ENCODE data around the gene SCN11A. TPM values are rescaled to one million over a fixed set of nuclear protein-coding genes. Genes with fewer than 3 reads are reported as not detected.

The SCN11A gene
- total RNA-seq, 1 experiment from 2014 or later, result 0.05 TPM

DNA sequence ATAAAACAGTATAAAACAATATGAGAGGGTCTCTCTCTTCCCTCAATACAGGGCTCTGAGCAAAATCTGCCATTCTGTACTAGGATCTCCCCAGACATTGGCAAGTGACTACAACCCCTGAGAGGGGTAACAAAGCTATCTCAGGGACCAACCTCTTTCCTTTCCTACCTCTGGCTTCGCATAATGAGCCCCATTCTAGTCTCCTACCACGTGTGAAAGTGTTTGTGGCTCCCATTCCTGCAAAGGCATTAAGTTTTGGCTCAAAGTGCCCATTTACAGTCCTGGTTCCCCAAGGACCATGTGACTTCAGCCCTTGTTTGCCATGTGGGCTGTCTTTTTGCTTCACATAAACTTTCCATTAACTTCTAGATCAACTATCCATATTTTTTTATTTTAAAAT, 46.4 kb downstream of the SCN11A start:
- H3K27me3 ChIP-seq (ENCODE audit: insufficient read depth, low read length), result 0 out of 2 replicates have a peak, but pooled peaks cover 4% of the 10 kb centered on the region
- ATAC-seq (no peak), DNase-seq (ENCODE audit: low read depth, low spot score) (no peak)
- no peaks in the 10 kb centered on the region for H3K4me1 ChIP-seq (ENCODE audit: control insufficient read depth in 1 of 2, insufficient read depth in 2 of 2, low read length in 2 of 2)
- TF ChIP-seq JUND (IDR thresholded peaks at IDR 0.05) (no peak), RAD21 (IDR thresholded peaks at IDR 0.05; ENCODE audit: low read depth) (no peak), SIN3A (IDR thresholded peaks at IDR 0.05; ENCODE audit: low read depth) (no peak), FOSL1 (IDR thresholded peaks at IDR 0.05; ENCODE audit: low read depth) (no peak), EGR1 (IDR thresholded peaks at IDR 0.05; ENCODE audit: low read depth) (no peak), SP1 (IDR thresholded peaks at IDR 0.05; ENCODE audit: low read depth) (no peak), SRF (IDR thresholded peaks at IDR 0.05; ENCODE audit: low read depth) (no peak), YY1 (IDR thresholded peaks at IDR 0.05; ENCODE audit: extremely low read depth, insufficient replicate concordance, low read depth, low read length) (no peak), TCF7L2 (IDR thresholded peaks at IDR 0.05; ENCODE audit: borderline replicate concordance, extremely low read depth, insufficient read depth, insufficient read length) (no peak), CEBPB (IDR thresholded peaks at IDR 0.05; ENCODE audit: low read depth) (no peak), ELF1 (IDR thresholded peaks at IDR 0.05; ENCODE audit: borderline replicate concordance, low read depth) (no peak)
- TF ChIP-seq, protein P1, sequence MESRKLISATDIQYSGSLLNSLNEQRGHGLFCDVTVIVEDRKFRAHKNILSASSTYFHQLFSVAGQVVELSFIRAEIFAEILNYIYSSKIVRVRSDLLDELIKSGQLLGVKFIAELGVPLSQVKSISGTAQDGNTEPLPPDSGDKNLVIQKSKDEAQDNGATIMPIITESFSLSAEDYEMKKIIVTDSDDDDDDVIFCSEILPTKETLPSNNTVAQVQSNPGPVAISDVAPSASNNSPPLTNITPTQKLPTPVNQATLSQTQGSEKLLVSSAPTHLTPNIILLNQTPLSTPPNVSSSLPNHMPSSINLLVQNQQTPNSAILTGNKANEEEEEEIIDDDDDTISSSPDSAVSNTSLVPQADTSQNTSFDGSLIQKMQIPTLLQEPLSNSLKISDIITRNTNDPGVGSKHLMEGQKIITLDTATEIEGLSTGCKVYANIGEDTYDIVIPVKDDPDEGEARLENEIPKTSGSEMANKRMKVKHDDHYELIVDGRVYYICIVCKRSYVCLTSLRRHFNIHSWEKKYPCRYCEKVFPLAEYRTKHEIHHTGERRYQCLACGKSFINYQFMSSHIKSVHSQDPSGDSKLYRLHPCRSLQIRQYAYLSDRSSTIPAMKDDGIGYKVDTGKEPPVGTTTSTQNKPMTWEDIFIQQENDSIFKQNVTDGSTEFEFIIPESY (IDR thresholded peaks at IDR 0.05; ENCODE audit: extremely low read depth, insufficient replicate concordance, low read length), result no peak
- TF ChIP-seq, protein P2, sequence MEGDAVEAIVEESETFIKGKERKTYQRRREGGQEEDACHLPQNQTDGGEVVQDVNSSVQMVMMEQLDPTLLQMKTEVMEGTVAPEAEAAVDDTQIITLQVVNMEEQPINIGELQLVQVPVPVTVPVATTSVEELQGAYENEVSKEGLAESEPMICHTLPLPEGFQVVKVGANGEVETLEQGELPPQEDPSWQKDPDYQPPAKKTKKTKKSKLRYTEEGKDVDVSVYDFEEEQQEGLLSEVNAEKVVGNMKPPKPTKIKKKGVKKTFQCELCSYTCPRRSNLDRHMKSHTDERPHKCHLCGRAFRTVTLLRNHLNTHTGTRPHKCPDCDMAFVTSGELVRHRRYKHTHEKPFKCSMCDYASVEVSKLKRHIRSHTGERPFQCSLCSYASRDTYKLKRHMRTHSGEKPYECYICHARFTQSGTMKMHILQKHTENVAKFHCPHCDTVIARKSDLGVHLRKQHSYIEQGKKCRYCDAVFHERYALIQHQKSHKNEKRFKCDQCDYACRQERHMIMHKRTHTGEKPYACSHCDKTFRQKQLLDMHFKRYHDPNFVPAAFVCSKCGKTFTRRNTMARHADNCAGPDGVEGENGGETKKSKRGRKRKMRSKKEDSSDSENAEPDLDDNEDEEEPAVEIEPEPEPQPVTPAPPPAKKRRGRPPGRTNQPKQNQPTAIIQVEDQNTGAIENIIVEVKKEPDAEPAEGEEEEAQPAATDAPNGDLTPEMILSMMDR (IDR thresholded peaks at IDR 0.05 in 2 of 3, conservative IDR thresholded peaks at IDR 0.05 in 1 of 3; ENCODE audit: borderline replicate concordance in 1 of 3, insufficient read depth in 1 of 3, low read depth in 2 of 3, low read length in 2 of 3), result no peak
- TF ChIP-seq, protein P3, sequence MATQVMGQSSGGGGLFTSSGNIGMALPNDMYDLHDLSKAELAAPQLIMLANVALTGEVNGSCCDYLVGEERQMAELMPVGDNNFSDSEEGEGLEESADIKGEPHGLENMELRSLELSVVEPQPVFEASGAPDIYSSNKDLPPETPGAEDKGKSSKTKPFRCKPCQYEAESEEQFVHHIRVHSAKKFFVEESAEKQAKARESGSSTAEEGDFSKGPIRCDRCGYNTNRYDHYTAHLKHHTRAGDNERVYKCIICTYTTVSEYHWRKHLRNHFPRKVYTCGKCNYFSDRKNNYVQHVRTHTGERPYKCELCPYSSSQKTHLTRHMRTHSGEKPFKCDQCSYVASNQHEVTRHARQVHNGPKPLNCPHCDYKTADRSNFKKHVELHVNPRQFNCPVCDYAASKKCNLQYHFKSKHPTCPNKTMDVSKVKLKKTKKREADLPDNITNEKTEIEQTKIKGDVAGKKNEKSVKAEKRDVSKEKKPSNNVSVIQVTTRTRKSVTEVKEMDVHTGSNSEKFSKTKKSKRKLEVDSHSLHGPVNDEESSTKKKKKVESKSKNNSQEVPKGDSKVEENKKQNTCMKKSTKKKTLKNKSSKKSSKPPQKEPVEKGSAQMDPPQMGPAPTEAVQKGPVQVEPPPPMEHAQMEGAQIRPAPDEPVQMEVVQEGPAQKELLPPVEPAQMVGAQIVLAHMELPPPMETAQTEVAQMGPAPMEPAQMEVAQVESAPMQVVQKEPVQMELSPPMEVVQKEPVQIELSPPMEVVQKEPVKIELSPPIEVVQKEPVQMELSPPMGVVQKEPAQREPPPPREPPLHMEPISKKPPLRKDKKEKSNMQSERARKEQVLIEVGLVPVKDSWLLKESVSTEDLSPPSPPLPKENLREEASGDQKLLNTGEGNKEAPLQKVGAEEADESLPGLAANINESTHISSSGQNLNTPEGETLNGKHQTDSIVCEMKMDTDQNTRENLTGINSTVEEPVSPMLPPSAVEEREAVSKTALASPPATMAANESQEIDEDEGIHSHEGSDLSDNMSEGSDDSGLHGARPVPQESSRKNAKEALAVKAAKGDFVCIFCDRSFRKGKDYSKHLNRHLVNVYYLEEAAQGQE (IDR thresholded peaks at IDR 0.05; ENCODE audit: low read depth), result no peak
- TF ChIP-seq, protein P4, sequence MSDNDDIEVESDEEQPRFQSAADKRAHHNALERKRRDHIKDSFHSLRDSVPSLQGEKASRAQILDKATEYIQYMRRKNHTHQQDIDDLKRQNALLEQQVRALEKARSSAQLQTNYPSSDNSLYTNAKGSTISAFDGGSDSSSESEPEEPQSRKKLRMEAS (IDR thresholded peaks at IDR 0.05), result no peak
- H3K4me3 ChIP-seq (replicated peaks in 1 of 2; ENCODE audit: low read depth in 1 of 2, low read length in 2 of 2), result no peak overlapping the region
- ChIA-PET CTCF (no interaction called here), POLR2A (no interaction called here), RAD21 (ENCODE audit: low non-redundant PET in 1 of 2, low total read pairs in 2 of 2, uncharacterized antibody in 2 of 2, unreplicated experiment in 2 of 2) (no interaction called here)
- BruUV-seq (replicated peaks), result no TSS peak
- no peaks in the 10 kb centered on the region for H3K36me3 ChIP-seq (ENCODE audit: control insufficient read depth in 1 of 2, insufficient read depth in 2 of 2, low read length in 2 of 2)
- H2AFZ ChIP-seq (ENCODE audit: low read depth, low read length, poor library complexity, severe bottlenecking), result no peak overlapping the region
- H3K9ac ChIP-seq (ENCODE audit: low read length), result no peak overlapping the region
- H3K9me2 ChIP-seq (ENCODE audit: insufficient read depth), result no peaks in the 10 kb centered on the region
- H3K4me2 ChIP-seq (ENCODE audit: low read length), result no peak overlapping the region
- H3K9me3 ChIP-seq (ENCODE audit: control insufficient read depth in 1 of 2, insufficient read depth in 1 of 2, low read depth in 1 of 2, low read length in 2 of 2), result no peaks in the 10 kb centered on the region
- intact Hi-C loops (cut with micrococcal nuclease), result loop anchor here (10.0 kb wide), 1 partner anchor 480 kb away; no protein-coding TSS in a partner anchor
- H4K20me1 ChIP-seq (ENCODE audit: insufficient read depth), result no peaks in the 10 kb centered on the region
- no peak overlapping the region for H3K27ac ChIP-seq (ENCODE audit: low read depth, low read length)
- no peaks in the 10 kb centered on the region for H3K79me2 ChIP-seq (ENCODE audit: insufficient read depth, low read length)
